Eye (tissue), 1 donor: ENCODE measurements around the gene SPDYE5.

Experiments
- DNase-seq: peaks from one replicate; pipeline ENCODE4 v3.0.0-alpha.2; 2015

Gene SPDYE5

DNA sequence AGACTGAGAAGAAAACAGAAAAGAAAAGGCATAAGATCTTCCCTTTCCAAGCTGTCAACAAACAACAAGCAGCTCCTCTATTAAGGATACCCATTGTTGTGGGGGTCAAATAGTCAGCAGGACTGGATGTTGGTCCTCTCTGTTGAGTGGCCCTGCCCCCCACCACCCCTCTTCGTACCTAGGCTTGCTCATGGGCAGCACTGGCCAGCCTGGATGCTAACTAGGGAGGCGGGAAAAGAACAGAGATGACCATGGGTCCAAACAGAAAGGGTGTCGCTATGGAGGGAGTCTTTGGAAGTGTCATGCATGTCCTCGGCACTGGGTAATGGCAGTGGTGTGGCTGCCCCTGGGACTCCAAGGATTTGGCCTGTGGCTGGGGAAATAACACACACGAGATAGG, 45.6 kb downstream of the SPDYE5 start:
- no peak for DNase-seq

DNA sequence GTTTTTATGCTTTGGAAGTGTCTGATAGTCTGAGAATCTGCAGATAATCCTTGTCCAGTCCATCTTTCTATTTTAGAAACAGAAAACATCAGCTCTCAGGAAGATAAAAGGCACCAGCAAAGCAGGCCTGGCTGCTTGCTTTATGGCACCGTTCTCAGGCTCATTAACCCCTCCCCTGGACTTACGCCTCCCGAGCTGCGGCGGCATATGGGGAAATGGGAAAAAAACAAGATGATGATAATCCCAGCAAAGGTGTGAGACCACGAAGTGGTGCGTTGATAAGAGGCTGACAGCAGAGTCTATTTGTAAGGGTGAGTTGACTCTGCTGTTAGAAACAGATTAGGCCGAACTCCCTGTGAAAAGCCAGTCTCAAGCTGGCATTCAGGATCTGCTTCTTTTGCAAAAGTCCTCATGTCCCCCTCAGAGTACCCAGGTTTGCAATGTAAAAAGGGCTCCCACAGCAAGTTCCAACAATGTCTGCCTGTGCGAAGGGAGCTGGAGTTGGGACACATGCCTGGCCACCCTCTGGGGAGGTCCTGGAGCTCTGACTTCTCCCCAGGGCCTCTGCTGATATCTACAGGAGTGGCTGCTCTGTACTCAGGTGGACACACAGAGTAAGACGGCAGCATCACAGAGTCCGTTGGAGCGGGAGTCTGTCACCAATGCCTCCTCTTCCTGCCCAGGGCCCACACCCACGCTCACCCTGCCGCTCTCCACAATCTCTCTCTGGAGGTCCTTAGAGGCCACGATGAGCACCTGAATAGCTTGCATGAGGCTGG, 54.3 kb downstream of the SPDYE5 start:
- no peak for DNase-seq
